ENCODE results near the gene GNAQ. TPM values are rescaled to one million over a fixed set of nuclear protein-coding genes. Genes with fewer than 3 reads are reported as not detected.

The GNAQ gene
- polyA plus RNA-seq, 1 experiment: 21.4 TPM

DNA sequence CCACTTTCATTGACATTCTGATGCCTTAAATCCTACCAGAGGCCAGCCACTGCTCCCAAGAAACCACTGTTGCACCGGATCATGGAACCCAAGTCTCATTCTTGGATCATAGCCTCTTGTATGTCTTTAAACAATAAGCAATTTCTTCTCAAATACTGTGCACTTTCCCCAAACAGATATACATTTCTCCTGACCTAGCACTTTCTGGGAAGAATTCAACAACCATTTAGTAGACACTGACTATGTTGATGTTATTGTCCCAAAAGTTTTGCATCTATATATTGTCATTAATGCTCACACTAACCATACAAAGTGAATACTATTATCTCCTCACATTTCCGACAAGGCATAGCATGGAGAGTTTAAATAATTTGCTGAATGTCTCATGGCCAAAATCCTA, 123.3 kb downstream of the GNAQ start:
- H3K4me3 ChIP-seq (ENCODE audit: low read depth, low read length): no peak overlapping the region
- no peak for DNase-seq (ENCODE audit: low read depth)
- TF ChIP-seq, protein P1, sequence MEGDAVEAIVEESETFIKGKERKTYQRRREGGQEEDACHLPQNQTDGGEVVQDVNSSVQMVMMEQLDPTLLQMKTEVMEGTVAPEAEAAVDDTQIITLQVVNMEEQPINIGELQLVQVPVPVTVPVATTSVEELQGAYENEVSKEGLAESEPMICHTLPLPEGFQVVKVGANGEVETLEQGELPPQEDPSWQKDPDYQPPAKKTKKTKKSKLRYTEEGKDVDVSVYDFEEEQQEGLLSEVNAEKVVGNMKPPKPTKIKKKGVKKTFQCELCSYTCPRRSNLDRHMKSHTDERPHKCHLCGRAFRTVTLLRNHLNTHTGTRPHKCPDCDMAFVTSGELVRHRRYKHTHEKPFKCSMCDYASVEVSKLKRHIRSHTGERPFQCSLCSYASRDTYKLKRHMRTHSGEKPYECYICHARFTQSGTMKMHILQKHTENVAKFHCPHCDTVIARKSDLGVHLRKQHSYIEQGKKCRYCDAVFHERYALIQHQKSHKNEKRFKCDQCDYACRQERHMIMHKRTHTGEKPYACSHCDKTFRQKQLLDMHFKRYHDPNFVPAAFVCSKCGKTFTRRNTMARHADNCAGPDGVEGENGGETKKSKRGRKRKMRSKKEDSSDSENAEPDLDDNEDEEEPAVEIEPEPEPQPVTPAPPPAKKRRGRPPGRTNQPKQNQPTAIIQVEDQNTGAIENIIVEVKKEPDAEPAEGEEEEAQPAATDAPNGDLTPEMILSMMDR (IDR thresholded peaks at IDR 0.05; ENCODE audit: insufficient read depth, low read depth, low read length): no peak
- POLR2A ChIA-PET: no interaction called here
- CTCF ChIA-PET: interaction anchor here (0.6 kb wide), 1 partner anchor 65 kb away, joined by 3 read pairs; no protein-coding TSS in a partner anchor
- H3K27me3 ChIP-seq (ENCODE audit: control insufficient read depth, insufficient read depth, low read length): no peaks in the 10 kb centered on the region
- H3K36me3 ChIP-seq (ENCODE audit: control insufficient read depth, insufficient read depth, low read length): no peaks in the 10 kb centered on the region

- H3K4me3 ChIP-seq (ENCODE audit: low read depth, low read length): no peak overlapping the region
- no peaks in the 10 kb centered on the region for H3K36me3 ChIP-seq (ENCODE audit: control insufficient read depth, insufficient read depth, low read length)
- ChIA-PET POLR2A (interaction anchor here (0.7 kb wide), 1 partner anchor 36 kb away, joined by 3 read pairs; no protein-coding TSS in a partner anchor), CTCF (no interaction called here)
- TF ChIP-seq, protein P1 (IDR thresholded peaks at IDR 0.05; ENCODE audit: insufficient read depth, low read depth, low read length): no peak
- no peaks in the 10 kb centered on the region for H3K27me3 ChIP-seq (ENCODE audit: control insufficient read depth, insufficient read depth, low read length)
- DNase-seq (ENCODE audit: low read depth): no peak
Measured at GRCh38 chr9:77907585-77907984, 124.0 kb downstream of the GNAQ start.

- H3K4me3 ChIP-seq (ENCODE audit: low read depth, low read length): no peak overlapping the region
- TF ChIP-seq, protein P1 (IDR thresholded peaks at IDR 0.05; ENCODE audit: insufficient read depth, low read depth, low read length): no peak
- ChIA-PET POLR2A (interaction anchor here (0.7 kb wide), 1 partner anchor 35 kb away, joined by 3 read pairs; no protein-coding TSS in a partner anchor), CTCF (no interaction called here)
- DNase-seq (ENCODE audit: low read depth): no peak
- H3K36me3 ChIP-seq (ENCODE audit: control insufficient read depth, insufficient read depth, low read length): no peaks in the 10 kb centered on the region
- no peaks in the 10 kb centered on the region for H3K27me3 ChIP-seq (ENCODE audit: control insufficient read depth, insufficient read depth, low read length)
Measured at GRCh38 chr9:77906991-77907390, 124.6 kb downstream of the GNAQ start.

DNA sequence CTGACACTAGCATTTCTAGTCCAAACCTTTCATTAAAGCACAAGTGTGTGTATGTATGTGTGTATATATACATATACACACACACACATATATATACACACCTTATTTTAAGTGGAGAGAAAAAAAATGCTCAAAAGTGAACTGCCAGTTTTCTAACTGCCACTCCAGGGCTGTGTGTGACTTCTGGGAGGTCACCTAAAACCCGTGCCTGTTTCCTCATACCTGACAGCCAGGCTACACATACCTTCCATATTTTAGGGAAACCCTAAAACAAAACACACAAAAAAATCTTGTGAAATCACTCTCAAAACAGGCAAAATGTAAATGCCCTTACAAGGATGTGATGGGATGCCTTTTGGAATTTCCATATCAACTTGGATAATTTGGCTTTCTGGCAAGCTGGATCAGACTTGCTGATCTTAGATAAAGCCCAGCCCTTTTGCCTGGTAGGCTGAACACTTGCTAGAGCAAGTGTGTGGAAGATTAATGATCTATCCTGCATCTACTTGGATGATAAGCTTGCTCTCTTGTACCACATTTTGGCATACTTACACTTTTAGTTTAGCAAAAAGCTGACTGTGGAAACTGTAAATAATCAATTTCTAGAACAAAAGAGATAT, 127.8 kb downstream of the GNAQ start:
- POLR2A ChIA-PET: no interaction called here
- CTCF ChIA-PET: interaction anchor here (1.3 to 1.5 kb wide), 2 partner anchors 19 to 27 kb away, joined by 3 read pairs; no protein-coding TSS in a partner anchor
- TF ChIP-seq, protein P1 (IDR thresholded peaks at IDR 0.05; ENCODE audit: insufficient read depth, low read depth, low read length): no peak
- Histone ChIP-seq H3K27me3 (ENCODE audit: control insufficient read depth, insufficient read depth, low read length) (no peaks in the 10 kb centered on the region), H3K36me3 (ENCODE audit: control insufficient read depth, insufficient read depth, low read length) (no peaks in the 10 kb centered on the region), H3K4me3 (ENCODE audit: low read depth, low read length) (no peak overlapping the region)
- no peak for DNase-seq (ENCODE audit: low read depth)

GRCh38 chr9:77901771-77902170, 129.8 kb downstream of the GNAQ start:
- CTCF ChIA-PET: no interaction called here
- POLR2A ChIA-PET: no interaction called here
- Histone ChIP-seq H3K4me3 (ENCODE audit: low read depth, low read length) (no peak overlapping the region), H3K36me3 (ENCODE audit: control insufficient read depth, insufficient read depth, low read length) (no peaks in the 10 kb centered on the region), H3K27me3 (ENCODE audit: control insufficient read depth, insufficient read depth, low read length) (no peaks in the 10 kb centered on the region)
- DNase-seq (ENCODE audit: low read depth): no peak
- TF ChIP-seq, protein P1 (IDR thresholded peaks at IDR 0.05; ENCODE audit: insufficient read depth, low read depth, low read length): no peak

Data from BJ (cell line).